Retinal pigment epithelial cell (primary cell): ENCODE data around the gene ZNF48.
"Not testable (repeated sequence)": the region's sequence is repeated elsewhere in the genome, so short reads cannot be mapped to it uniquely, and the experiment has no call there.

ENCODE experiments used
- DNase-seq: peaks from one replicate; pipeline ENCODE4 v3.0.0-alpha.2; 2010; ENCODE audit warnings: low read depth
- H3K4me3 ChIP-seq: 2 replicates; pipeline ENCODE4 v1.5.1; 2011; ENCODE audit warnings: mild to moderate bottlenecking, low read length, control low read depth, moderate library complexity
- TF ChIP-seq, protein P1 (sequence below): conservative IDR thresholded peaks from 2 replicates; pipeline ENCODE4 v1.5.1; 2011; ENCODE audit warnings: low read depth, low read length, control low read depth, inconsistent platforms

The ZNF48 gene

DNA sequence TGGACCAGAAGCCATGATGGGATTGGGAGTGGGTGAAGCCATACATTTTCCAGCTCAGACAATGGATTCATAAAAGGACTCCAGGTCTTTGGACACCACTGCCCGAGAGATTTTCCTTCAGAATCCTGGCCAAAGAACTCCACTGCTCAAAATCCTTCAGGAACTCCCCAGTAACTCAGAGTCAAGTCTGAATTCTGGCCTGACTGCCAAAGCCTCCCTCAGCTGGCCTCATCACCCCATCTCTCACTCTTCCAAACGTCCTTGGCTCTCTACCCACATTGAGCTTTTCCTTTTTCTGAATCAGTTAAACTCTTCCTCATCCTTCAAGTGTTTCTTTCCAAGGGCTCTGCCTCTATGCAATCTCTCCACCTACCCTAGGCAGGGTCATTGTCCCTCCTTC is 11.7 kb upstream of the ZNF48 start:
- H3K4me3 ChIP-seq: no peak overlapping the region
- TF ChIP-seq, protein P1, sequence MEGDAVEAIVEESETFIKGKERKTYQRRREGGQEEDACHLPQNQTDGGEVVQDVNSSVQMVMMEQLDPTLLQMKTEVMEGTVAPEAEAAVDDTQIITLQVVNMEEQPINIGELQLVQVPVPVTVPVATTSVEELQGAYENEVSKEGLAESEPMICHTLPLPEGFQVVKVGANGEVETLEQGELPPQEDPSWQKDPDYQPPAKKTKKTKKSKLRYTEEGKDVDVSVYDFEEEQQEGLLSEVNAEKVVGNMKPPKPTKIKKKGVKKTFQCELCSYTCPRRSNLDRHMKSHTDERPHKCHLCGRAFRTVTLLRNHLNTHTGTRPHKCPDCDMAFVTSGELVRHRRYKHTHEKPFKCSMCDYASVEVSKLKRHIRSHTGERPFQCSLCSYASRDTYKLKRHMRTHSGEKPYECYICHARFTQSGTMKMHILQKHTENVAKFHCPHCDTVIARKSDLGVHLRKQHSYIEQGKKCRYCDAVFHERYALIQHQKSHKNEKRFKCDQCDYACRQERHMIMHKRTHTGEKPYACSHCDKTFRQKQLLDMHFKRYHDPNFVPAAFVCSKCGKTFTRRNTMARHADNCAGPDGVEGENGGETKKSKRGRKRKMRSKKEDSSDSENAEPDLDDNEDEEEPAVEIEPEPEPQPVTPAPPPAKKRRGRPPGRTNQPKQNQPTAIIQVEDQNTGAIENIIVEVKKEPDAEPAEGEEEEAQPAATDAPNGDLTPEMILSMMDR: no peak
- DNase-seq: no peak

DNA sequence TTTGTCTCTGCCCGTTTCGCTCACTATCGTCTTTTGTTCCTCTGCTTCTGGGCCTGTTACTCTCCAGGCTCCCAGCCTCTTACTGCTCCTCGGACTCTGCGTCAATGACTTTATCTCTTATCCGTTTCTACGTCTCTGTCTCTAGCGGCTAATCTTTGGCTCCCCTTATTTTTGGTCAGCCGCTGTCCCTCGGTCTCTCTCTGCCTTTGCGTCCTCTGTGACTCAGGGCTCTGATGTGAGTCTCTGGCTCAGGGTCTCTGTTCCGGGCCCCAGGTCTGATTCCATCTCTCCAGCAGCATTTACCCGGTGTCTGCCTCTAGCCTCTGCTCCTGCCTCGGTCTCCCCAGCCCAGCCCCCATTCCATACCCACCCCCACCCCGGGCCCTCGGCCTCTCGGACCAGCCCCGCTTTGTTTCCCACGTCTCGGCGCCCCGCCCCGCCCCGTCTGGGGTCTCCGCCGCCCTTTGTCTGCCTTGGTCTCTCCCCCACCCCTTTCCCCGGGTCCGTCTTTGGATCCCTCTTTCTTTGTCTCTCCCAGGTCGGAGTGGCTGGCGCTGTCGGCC is 547 bp upstream of the ZNF48 start:
- TF ChIP-seq, protein P1: no peak
- no peak for DNase-seq
- H3K4me3 ChIP-seq: peak overlapping the region; percentile 77

DNA sequence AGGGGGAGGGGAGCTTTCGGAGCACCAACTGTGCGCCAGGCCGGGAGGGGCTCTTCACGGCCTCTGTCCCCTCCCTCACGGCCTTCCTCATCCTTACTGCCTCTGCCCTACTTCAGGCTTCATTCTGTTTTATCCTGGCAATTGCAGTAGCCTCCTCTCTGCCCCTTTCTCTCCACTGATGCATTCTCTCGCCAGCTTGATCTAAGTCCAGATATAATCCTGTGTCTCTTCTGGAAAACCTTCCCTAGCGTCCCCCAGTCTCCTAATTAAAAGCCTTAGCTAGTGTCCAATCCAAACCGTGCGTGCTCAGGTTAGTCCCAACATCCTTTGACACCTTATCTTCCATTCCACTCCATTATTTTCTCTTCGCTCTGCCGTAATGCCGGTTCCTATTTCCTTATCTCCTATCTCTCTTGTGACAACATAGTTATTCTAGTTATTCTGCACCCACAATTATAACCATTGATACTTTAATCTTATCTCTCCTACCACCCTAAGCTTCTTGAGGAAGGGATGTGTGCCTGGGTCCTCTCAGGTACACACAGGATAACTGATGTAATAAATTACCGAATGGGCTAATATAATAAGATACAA is 869 bp downstream of the ZNF48 start:
- TF ChIP-seq, protein P1: no peak
- no peak for DNase-seq
- peak overlapping the region; percentile 77 for H3K4me3 ChIP-seq

DNA sequence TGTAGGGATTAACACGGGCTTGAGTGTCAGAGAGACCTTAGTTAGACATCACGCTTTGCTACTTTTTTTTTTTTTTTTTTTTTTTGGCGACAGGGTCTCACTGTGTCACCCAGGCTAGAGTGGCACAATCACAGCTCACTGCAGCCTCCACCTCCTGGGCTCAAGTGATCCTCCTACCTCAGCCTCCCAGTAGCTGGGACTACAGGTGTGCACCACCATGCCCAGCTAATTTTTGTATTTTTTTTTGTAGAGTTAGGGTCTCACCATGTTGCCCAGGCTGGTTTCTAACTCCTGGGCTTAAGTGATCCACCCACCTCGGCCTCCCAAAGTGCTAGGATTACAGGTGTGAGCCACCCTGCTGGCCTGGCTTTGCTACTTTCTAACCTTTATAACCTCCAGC is 1.4 kb downstream of the ZNF48 start:
- DNase-seq, H3K4me3 ChIP-seq: not testable (repeated sequence)

DNA sequence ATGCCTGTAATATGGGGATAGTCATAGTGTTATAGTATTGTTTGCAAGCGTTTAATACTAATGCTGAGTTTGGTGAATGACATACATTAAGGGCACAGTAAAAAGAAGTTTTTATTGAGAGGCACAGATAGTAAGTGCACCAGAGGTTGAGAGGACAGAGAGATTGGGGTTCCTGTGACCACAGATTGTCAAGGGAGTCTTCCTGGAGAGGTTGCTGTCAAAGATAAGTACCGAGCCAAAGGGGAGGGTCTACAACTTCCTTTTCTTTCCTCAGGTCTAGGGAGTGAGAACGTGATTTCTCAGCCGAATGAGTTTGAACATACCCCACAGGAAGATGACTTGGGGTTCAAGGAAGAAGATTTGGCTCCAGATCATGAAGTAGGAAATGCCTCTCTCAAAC is 1.8 kb downstream of the ZNF48 start:
- TF ChIP-seq, protein P1: no peak
- DNase-seq: no peak

DNA sequence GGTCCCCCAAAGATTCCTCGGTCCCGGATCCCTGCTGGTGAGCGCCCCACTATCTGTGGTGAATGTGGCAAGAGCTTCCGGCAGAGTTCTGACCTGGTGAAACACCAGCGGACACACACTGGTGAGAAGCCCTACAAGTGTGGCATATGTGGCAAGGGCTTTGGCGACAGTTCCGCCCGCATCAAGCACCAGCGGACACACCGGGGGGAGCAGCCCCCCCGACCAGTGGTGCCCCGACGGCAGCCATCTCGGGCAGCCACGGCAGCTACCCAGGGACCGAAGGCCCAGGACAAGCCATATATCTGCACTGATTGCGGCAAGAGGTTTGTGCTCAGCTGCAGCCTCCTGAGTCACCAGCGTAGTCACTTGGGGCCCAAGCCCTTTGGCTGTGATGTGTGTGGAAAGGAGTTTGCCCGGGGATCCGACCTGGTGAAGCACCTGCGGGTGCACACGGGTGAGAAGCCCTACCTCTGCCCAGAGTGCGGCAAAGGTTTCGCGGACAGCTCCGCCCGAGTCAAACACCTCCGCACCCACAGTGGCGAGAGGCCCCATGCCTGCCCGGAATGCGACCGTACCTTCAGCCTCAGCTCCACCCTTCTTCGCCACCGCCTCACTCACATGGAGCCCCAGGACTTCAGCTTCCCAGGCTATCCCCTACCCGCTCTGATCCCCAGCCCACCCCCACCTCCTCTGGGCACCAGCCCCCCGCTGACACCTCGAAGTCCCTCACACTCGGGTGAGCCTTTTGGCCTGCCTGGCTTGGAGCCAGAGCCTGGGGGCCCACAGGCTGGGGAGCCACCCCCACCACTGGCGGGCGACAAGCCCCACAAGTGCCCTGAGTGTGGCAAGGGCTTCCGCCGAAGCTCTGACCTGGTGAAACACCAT is 2.8 kb downstream of the ZNF48 start:
- TF ChIP-seq, protein P1: no peak
- DNase-seq: no peak
- no peak overlapping the region for H3K4me3 ChIP-seq

More for the DNA sequence above, 1.8 kb downstream of the ZNF48 start:
- no peak overlapping the region for H3K4me3 ChIP-seq

DNA sequence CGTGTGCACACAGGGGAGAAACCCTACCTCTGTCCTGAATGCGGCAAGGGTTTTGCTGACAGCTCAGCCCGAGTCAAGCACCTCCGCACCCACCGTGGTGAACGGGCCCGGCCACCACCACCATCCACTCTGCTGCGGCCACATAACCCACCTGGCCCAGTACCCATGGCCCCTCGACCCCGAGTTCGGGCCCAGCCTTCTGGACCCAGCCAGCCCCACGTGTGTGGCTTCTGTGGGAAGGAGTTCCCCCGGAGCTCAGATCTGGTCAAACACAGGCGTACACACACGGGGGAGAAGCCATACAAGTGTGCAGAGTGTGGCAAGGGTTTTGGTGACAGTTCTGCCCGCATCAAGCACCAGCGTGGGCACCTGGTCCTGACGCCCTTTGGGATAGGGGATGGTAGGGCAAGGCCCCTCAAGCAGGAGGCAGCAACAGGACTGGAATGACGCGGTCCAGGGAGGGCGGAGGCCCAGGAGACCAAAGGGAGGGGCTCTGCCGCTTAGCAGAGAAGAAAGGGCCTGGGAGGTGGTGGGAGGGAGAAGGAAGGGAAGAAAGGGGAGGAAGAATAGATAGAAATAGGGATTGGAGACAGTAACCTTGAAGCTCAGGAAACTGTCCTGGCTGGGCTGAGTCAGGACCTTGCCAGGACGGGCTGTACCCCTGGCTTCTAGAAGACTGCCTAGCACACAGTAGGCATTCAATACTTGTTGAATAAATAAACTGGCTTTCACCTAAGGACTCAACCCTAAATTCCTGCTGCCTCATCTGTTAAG is 3.6 kb downstream of the ZNF48 start:
- TF ChIP-seq, protein P1: no peak
- DNase-seq: no peak
- H3K4me3 ChIP-seq: no peak overlapping the region
